Stimulated activated CD8-positive, alpha-beta memory T cell treated with anti-CD3 and anti-CD28 coated beads, Interleukin-7, amount 100 ng/mL, for 24 hours (primary cell): ENCODE results near the gene HTR6.
"Not testable (repeated sequence)": the region's sequence is repeated elsewhere in the genome, so short reads cannot be mapped to it uniquely, and the experiment has no call there.

Experiments used
- DNase-seq: peaks from one replicate; pipeline ENCODE4 v3.0.0-alpha.2; 2020; ENCODE audit warnings: low read depth

The HTR6 gene

GRCh38 chr1:19664453-19665185 is at the start of gene HTR6:
Gene HTR6 (plus strand): TSS chr1:19664875. CDS start chr1:19665754, 879 bp downstream.
- DNase-seq = no peak

GRCh38 chr1:19615438-19615837 is 49.2 kb upstream of the HTR6 start:
- no peak for DNase-seq

- DNase-seq = no peak
Observed at GRCh38 chr1:19616489-19616888, 48.2 kb upstream of the HTR6 start.

DNA sequence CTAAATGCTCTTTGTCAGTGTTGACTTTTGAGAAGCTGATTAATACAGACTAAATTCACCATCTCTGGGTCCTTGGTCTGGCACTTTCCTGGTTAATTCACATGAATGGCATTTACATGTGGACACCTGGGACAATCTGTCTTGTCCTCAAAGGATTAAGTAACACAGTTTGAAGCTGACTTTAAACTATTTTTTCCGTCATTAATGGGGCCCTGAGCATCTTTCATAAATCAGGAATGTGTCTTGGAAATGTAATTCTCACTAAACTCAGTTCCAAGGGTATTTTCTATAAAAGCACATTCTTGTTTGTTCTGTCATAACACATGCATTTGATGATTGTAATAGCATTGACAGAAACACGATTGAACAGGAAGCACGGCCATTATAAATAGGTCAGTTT is 47.3 kb upstream of the HTR6 start:
- DNase-seq = no peak

- DNase-seq = no peak
Observed at GRCh38 chr1:19618428-19618827, 46.2 kb upstream of the HTR6 start.

GRCh38 chr1:19619697-19620384 is 44.8 kb upstream of the HTR6 start:
- no peak for DNase-seq

GRCh38 chr1:19620786-19621185 is 43.9 kb upstream of the HTR6 start:
- DNase-seq = no peak

DNA sequence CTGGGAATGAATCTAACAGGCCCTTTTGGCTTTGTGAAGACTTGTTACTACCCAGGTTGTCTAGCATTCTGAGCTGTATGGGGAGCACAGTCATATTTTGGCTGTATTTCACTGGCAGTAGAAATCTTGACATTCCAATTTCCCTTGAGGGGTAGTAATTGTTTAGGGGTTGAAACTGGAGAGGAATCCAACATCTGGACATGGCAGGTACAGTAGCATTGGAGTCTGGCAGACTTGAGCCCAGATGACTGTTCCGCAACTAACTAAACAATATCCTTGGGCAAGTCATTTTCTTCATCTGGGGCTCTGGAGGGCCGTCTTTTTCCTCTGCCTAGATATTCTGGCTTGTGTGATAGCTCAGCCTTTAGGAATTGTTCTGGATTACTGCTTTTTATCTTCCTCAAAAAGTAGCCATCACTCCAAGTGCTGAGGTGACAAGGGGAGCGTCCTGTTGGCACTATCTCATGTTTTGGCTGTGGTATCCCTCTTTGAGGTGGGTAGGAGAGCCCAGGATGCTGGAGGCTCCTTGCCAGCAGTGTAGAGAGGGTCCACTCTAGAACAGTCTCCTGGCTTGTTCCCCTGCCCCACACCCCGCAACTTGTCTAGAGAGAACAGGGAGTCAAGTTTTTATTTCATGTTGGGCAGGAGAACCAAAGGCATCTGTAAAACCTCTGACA is 43.3 kb upstream of the HTR6 start:
- DNase-seq = no peak

- DNase-seq = no peak
Observed at GRCh38 chr1:19622204-19622603, 42.5 kb upstream of the HTR6 start.

DNA sequence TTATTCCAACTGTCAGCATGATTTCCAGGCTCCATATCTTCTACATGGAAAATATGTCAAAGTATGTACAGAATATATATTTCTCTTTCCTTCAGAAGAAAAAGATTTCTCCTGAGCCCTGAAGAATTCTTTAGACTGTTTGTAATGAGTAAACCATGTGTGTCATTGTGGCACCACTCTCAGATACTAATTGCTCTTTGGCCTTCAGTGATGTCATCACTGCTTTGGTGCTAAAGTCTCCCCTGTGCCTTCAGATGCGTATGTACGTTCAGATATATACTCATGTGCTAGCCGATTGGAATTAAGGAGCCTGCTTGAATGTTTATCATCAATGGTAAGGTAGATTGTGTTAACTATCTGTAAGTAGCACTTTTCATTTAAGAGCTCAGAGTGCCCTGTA is 41.2 kb upstream of the HTR6 start:
- no peak for DNase-seq

DNA sequence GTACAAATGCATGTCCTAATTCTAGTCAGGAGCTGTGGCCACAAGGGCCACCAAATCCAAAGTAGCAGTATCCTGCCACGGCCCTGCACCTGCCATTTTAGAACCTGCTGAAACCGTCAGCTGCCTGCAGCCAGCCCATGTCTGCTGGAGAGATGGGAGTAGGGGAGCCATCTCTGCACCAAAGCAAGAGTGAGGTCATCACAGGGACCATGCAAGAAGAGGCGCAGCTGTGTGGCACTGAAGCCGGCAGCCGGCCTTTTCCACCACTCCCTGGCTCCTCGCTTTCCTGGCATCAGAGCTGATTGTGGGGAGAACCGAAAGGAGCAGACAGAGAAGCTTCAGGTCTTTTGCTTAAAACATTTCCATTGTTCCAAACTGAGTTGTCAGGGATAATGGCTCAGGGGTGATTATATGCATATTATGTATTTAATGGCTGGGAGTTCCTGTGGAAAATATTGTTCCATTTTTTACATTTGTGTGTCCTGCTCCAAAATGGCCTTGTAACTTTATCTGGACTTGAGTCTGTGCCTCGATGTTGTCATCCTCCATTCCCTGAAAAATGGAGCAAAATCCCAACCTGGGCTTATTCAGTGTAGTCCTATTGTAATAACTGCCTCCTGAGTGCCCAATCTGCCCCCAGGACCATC is 39.3 kb upstream of the HTR6 start:
- DNase-seq = no peak

DNA sequence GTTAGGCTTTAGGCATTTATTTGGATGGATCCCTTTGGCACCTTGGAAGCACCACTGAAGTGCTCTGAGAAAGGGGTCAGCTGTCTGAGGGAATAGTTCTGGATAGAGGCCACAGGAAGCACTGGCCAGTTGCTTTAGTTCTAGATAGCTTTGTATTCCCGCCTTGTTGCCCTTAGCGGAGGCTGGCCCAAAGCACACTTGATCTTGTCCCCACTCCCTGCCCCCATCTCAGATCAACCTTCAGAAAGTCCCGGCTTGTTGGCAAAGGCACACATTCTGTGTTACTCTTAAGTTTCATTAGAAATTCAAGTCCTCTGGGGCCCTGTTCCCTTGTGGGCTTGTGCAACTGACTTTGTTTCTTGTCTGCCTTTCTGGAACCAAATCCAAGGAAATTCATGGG is 35.8 kb upstream of the HTR6 start:
- DNase-seq = no peak

DNA sequence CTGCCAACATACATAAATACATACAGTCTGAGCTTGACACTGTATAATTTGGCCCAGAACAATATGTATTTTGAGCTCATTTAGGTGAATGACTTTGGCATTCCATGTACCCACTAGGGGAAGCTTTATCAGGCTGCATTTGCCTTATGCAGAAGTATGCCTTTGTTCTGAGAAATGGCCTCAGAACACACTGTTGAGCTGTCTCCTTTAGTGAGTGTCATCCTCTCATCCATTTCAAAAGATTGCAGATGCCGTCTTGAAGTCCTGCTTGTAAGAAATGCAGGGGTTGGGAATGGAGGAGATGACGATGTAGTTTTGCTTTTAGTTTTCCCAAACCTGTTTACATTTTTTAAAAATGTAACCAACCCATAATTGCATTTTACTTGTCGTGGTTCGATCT is 35.3 kb upstream of the HTR6 start:
- DNase-seq = no peak

DNA sequence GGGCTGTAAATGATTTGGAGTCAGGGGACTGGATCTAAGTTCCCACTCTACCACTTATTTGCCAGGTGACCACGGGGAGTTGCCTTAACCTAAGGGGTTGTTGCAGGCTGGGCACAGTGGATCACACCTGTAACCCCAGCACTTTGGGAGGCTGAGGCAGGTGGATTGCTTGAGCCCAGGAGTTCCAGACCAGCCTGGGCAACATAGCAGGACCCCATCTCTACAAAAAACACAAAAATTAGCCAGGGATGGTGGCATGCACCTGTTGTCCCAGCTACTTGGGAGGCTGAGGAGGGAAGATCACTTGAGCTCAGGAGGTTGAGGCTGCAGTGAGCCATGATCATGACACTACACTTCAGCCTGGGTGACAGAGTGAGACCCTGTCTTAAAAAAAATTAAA is 34.5 kb upstream of the HTR6 start:
- not testable (repeated sequence) for DNase-seq

GRCh38 chr1:19630720-19631395 is 33.8 kb upstream of the HTR6 start:
- no peak for DNase-seq

DNA sequence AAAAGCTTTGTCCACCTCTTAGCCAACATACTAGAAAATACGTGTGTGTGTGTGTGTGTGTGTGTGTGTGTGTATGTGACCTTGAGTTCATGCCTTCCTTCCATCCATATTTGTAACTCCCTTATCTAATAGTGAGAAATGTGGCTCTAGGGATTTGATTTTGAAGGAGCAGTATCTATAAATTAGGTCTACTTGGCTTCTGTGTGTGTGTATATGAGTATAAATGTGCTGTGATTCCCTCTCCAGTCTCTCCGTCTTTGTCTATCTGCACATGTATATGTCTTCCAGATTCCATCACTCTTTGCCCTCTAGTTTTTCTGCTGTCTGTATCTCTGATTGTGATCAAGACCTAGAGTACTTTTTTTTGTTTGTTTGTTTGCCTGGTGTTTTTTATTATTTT is 32.5 kb upstream of the HTR6 start:
- no peak for DNase-seq

- DNase-seq = no peak
Observed at GRCh38 chr1:19633106-19633505, 31.6 kb upstream of the HTR6 start.

GRCh38 chr1:19635064-19635463 is 29.6 kb upstream of the HTR6 start:
- DNase-seq = not testable (repeated sequence)

DNA sequence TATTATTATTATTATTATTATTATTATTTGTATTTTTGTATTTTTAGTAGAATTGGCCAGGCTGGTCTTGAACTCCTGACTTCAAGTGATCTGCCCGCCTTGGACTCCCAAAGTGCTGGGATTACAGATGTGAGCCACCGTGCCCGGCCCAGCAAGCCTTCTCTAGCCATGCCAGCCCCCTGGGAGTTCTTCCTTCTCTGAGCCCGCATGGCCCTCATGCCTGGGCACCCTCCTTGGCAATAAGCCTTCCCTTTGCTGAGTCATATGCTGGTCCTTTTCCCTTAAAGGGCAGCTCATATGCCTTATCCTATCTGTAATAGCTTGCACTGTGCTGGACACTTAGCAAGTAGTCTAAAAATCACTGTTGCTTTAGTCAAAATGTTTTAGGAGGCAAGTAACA is 29.0 kb upstream of the HTR6 start:
- DNase-seq = no peak

GRCh38 chr1:19636065-19636464 is 28.6 kb upstream of the HTR6 start:
- no peak for DNase-seq

DNA sequence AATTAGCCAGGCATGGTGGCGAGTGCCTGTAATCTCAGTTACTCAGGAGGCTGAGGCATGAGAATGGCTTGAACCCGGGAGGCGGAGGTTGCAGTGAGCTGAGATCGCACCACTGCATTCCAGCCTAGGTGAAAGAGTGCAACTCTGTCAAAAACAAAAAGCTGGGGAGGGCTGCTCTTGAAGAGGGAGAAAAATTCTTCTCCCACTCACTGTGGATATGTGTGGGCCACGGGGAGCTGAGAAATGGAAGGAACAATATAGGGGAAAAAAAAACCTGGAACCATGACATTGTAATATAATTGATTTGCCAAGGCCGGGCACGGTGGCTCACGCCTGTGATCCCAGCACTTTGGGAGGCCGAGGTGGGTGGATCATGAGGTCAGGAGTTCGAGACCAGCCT is 27.9 kb upstream of the HTR6 start:
- DNase-seq = not testable (repeated sequence)

GRCh38 chr1:19637606-19638005 is 27.1 kb upstream of the HTR6 start:
- no peak for DNase-seq
